Uterus (tissue), 4 donors: Measurements from ENCODE around the gene NDC1. TPM values are rescaled to one million over a fixed set of nuclear protein-coding genes. Genes with fewer than 3 reads are reported as not detected.

Experiments
- DNase-seq, 2 donors: peaks; one replicate each; pipeline ENCODE4 v3.0.0-alpha.2; 2019 to 2020
- H3K27ac ChIP-seq, 2 donors: fragments of 200-600 bp; sonication (generic); 1 replicate in 1 of 2; 2 replicates in 1 of 2; pipeline ENCODE4 v1.5.1; 2016 to 2018
- H3K27me3 ChIP-seq, 2 donors: fragments of 200-600 bp; sonication (generic); one replicate each; pipeline ENCODE4 v1.5.1; 2018 to 2019; ENCODE audit warnings: control low read depth in 1 of 2
- H3K36me3 ChIP-seq, 2 donors: fragments of 200-600 bp; sonication (generic); one replicate each; pipeline ENCODE4 v1.5.1; 2019; ENCODE audit warnings: control low read depth in 1 of 2
- H3K4me1 ChIP-seq, 2 donors: fragments of 200-600 bp; sonication (generic); one replicate each; pipeline ENCODE4 v1.5.1; 2018 to 2019; ENCODE audit warnings: control low read depth in 1 of 2
- H3K4me3 ChIP-seq, 2 donors: fragments of 200-600 bp; sonication (generic); 1 replicate in 1 of 2; 2 replicates in 1 of 2; pipeline ENCODE4 v1.5.1; 2018 to 2019; ENCODE audit warnings: mild to moderate bottlenecking in 1 of 2
- H3K9me3 ChIP-seq, 2 donors: fragments of 200-600 bp; sonication (generic); one replicate each; pipeline ENCODE4 v1.5.1; 2019; ENCODE audit warnings: control low read depth in 1 of 2
- POLR2A ChIP-seq, 2 donors: fragments of 450-650 bp; IDR thresholded peaks; one replicate each; pipeline ENCODE4 v1.6.1; 2016; ENCODE audit warnings: antibody characterized with exemption in 2 of 2, mild to moderate bottlenecking in 1 of 2, moderate library complexity in 1 of 2
- intact Hi-C: fragments of 100-400 bp; cut with DNase I; formaldehyde crosslinking; loops from one replicate; pipeline ENCODE4 v1.15.1; 2023; ENCODE audit warnings: low total_unique reads
- total RNA-seq, 4 donors: library from RNA; depleted of rRNA in 3 of 4; stranded (reverse); fragments of >200 nt in 3 of 4; gene quantifications; one replicate each; pipeline versions ENCODE4 v1.1.0 to v1.2.4, GENCODE V29; 2014 to 2023
- TF ChIP-seq, protein P1 (sequence below), 4 experiments: fragments of 200-600 bp in 2 of 4; fragments of 450-650 bp in 2 of 4; sonication (generic) in 2 of 4; IDR thresholded peaks; one replicate each; pipeline ENCODE4 v1.5.1; 2016 to 2019; ENCODE audit warnings: antibody characterized with exemption in 4 of 4, mild to moderate bottlenecking in 2 of 4, moderate library complexity in 1 of 4
- donor health status: DM: yes; HTN: yes; CAD: no.

Gene NDC1
- total RNA-seq, 4 donors from 2014 or later = 6.1 to 41.8 (median 16.8) TPM

DNA sequence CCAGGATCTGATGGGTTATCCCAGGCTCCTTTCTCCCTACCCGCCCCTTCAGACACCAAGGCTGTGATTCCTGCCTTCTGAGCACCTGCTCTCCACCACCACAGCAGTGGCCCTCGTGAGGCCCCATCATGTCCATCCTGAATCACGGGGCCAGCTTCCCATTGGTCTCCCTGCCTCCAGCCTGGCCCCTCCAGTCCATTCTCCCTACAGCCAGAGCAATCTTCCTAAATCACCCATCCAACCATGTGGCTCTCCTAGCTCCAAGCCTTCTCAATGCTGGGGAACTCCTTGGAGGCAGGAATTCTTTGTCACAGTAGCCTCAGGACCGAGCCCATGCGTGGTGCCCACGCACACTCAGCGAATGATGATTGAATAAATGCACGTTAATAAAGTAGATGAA, 90.3 kb downstream of the NDC1 start:
- Histone ChIP-seq H3K4me3 (no peak overlapping the region), H3K27ac (no peak overlapping the region), H3K36me3 (no peaks in the 10 kb centered on the region), H3K9me3 (no peaks in the 10 kb centered on the region), H3K4me1 (no peaks in the 10 kb centered on the region), H3K27me3 (no peaks in the 10 kb centered on the region)
- intact Hi-C loops = no loop called here
- TF ChIP-seq, protein P1, sequence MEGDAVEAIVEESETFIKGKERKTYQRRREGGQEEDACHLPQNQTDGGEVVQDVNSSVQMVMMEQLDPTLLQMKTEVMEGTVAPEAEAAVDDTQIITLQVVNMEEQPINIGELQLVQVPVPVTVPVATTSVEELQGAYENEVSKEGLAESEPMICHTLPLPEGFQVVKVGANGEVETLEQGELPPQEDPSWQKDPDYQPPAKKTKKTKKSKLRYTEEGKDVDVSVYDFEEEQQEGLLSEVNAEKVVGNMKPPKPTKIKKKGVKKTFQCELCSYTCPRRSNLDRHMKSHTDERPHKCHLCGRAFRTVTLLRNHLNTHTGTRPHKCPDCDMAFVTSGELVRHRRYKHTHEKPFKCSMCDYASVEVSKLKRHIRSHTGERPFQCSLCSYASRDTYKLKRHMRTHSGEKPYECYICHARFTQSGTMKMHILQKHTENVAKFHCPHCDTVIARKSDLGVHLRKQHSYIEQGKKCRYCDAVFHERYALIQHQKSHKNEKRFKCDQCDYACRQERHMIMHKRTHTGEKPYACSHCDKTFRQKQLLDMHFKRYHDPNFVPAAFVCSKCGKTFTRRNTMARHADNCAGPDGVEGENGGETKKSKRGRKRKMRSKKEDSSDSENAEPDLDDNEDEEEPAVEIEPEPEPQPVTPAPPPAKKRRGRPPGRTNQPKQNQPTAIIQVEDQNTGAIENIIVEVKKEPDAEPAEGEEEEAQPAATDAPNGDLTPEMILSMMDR (IDR thresholded peaks at IDR 0.05) = no peak
- TF ChIP-seq POLR2A (IDR thresholded peaks at IDR 0.05) = no peak
- DNase-seq = no peak

DNA sequence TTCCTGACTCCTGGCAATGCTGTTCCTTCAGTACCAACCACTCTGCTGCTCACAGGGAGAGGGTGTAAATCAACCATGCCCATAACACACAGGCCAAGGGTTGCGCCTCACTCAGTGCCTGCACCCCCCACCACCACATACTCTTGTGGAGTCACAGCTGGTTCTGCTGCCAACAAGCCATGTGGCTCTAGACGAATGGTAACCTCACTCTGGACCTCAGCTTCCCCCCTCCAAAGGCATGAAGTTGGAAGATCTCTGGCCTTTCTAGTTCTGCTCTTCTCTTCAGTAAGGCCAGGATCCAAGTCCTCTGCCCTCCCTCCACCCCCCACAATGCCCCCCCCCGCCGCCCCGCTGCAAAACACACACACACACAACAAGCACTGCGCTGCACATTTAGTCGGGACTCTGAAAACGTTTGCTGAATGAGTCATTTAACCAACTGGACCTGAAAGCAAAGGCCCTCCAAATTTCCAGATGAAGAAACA, 97.4 kb downstream of the NDC1 start:
- TF ChIP-seq POLR2A (IDR thresholded peaks at IDR 0.05) = no peak
- TF ChIP-seq, protein P1 (IDR thresholded peaks at IDR 0.05) = no peak
- intact Hi-C loops = no loop called here
- Histone ChIP-seq H3K36me3 (no peaks in the 10 kb centered on the region), H3K9me3 (no peaks in the 10 kb centered on the region), H3K4me1 (peaks cover 0 to 10% of the 10 kb centered on the region in 2 donors), H3K27ac (no peak overlapping the region), H3K27me3 (peaks cover 0 to 6% of the 10 kb centered on the region in 2 donors), H3K4me3 (no peak overlapping the region)
- DNase-seq = no peak

DNA sequence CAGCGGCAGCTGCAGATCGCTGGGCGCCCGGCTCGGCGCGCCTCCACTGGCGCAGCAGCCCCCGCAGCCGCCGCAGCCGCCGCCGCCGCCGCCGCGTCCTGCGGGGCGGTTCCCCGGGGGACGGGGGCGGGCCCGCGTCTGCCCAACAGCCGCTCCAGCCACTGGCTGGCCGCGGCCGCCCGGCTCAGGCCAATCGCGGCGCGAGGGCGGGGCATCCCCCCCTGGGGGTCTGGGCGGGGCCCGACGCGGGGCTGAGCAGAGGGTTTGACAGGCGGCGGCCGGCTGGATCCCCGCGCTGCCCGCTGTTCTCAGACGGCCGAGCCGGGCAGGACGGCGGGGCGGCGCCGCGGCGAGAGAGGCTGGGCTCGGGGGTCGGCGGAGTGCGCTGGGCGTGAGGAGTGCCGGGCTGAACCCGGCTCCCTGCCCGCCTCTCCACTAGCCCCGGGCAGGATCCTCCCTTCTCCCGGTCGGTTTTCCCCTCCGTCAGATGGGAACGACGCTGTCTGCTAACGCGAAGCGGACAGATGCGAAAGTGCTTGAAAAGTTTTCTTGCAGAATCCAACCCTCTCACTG, 98.9 kb downstream of the NDC1 start, which contains the start of gene GLIS1:
Gene GLIS1 (minus strand): TSS at position 56 of the 573 bp plus-strand sequence. CDS start 1,100 bp downstream, outside the sequence.
- Histone ChIP-seq H3K36me3 (no peaks in the 10 kb centered on the region), H3K9me3 (no peaks in the 10 kb centered on the region), H3K27me3 (peaks cover 0 to 6% of the 10 kb centered on the region in 2 donors), H3K4me3 (peak within 1 kb of the TSS; percentile 22 to 49), H3K4me1 (peaks cover 0 to 10% of the 10 kb centered on the region in 2 donors), H3K27ac (no peak within 1 kb of the TSS)
- TF ChIP-seq, protein P1 (IDR thresholded peaks at IDR 0.05) = no peak
- peak in 1 of 2 donors; percentile 50 for TF ChIP-seq POLR2A (IDR thresholded peaks at IDR 0.05)
- intact Hi-C loops = no loop called here
- peak; percentile 65 to 87 for DNase-seq

DNA sequence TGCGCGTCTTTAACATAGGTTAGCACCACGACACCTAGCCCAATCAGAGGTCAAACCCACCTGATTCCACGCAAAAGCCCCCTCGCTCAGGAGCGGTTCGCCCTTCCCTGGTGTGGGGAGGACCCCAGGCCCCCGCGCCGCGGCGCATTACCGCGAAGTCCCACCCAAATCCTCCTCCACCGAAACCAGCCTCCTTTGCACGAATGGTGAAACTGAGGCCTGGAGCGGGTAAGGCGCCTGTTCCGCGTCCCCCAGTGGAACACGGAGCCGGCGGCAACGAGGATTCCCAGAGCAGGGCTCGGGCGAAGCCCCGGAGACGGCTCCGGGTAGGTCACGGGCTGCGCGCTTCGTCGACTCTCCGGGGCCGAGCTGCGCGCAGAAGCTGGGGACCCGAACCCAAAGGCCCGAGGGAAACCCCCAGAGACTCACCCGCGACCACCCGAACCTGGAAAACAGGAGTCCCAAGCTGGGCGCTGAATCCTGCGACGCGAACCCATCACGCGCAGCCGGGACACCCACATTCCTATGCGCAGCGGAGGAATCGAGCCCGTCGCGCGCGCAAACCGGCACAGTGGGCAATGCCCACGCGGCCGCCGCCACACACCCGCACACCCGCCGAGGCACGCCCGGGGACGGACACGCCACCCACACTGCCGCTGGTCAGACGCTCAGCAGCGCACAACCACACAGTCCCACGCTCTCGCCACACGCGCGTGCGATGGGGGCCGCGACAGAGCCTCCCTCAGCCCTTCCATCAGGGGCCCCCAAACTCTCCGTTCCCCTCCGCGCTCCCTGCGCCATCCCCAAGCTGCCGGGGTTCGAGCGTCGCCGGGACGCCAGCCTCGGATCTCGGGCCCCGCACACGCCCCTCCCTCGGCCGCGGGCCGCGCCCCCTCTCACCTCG, 99.6 kb downstream of the NDC1 start:
- TF ChIP-seq, protein P1 (IDR thresholded peaks at IDR 0.05) = no peak
- TF ChIP-seq POLR2A (IDR thresholded peaks at IDR 0.05) = no peak
- peaks cover 0 to 10% of the 10 kb centered on the region in 2 donors for H3K4me1 ChIP-seq
- H3K4me3 ChIP-seq = peak overlapping the region; percentile 22 to 49
- intact Hi-C loops = no loop called here
- H3K9me3 ChIP-seq = no peaks in the 10 kb centered on the region
- no peak for DNase-seq
- H3K27ac ChIP-seq = no peak overlapping the region
- H3K36me3 ChIP-seq = no peaks in the 10 kb centered on the region
- H3K27me3 ChIP-seq = peaks cover 0 to 6% of the 10 kb centered on the region in 2 donors
